IgD-negative memory B cell (primary cell): Measurements from ENCODE around the gene MORN3. TPM values are rescaled to one million over a fixed set of nuclear protein-coding genes. Genes with fewer than 3 reads are reported as not detected.
"Not testable (repeated sequence)": the region's sequence is repeated elsewhere in the genome, so short reads cannot be mapped to it uniquely, and the experiment has no call there.

Experiments used
- H3K27ac Mint-ChIP-seq, 3 donors: one replicate each; pipeline ENCODE4 v1.8.0; 2020 to 2022; ENCODE audit warnings: mild to moderate bottlenecking in 3 of 3, mixed read lengths in 3 of 3, moderate library complexity in 1 of 3
- H3K27me3 Mint-ChIP-seq: one replicate; pipeline ENCODE4 v1.8.0; 2021; ENCODE audit warnings: mixed read lengths
- H3K36me3 Mint-ChIP-seq: one replicate; pipeline ENCODE4 v1.8.0; 2020; ENCODE audit warnings: mild to moderate bottlenecking, mixed read lengths
- H3K4me1 Mint-ChIP-seq, 3 donors: one replicate each; pipeline ENCODE4 v1.8.0; 2020 to 2022; ENCODE audit warnings: mixed read lengths in 3 of 3, mild to moderate bottlenecking in 1 of 3
- H3K4me3 Mint-ChIP-seq, 4 donors: one replicate each; pipeline ENCODE4 v1.8.0; 2020 to 2022; ENCODE audit warnings: mild to moderate bottlenecking in 4 of 4, mixed read lengths in 4 of 4, moderate library complexity in 3 of 4
- H3K9me3 Mint-ChIP-seq, 3 donors: one replicate each; pipeline ENCODE4 v1.8.0; 2020 to 2021; ENCODE audit warnings: mixed read lengths in 3 of 3, mild to moderate bottlenecking in 1 of 3
- polyA plus RNA-seq: library from polyadenylated mRNA; unstranded; fragments of 300-500 nt; fragmentation: Illumina TruSeq; gene quantifications from one replicate; pipeline ENCODE4 v1.2.3, GENCODE V29; 2021

MORN3 gene, protein sequence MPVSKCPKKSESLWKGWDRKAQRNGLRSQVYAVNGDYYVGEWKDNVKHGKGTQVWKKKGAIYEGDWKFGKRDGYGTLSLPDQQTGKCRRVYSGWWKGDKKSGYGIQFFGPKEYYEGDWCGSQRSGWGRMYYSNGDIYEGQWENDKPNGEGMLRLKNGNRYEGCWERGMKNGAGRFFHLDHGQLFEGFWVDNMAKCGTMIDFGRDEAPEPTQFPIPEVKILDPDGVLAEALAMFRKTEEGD
- 0.24 TPM for polyA plus RNA-seq

DNA sequence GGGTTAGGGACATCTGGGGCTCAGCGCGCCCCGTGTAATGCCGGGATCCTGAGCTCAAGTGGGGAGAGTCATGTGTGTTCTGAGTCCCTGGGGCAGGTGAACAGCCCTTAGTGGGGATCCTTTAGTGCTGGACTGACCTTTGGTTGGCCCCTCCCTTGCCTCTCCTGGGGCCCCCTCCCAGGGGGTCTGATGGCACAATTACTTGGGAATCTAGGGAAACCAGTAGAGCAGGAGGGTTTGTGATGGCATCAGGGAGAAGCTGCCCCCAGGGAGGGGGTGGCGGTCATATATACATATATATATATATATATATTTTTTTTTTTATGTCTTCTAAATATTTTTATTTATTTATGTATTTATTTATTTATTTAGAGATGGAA, at the start of gene MORN3:
MORN3 (minus strand) TSS at position 134 of the 380 bp plus-strand sequence. CDS start 171 bp downstream, outside the sequence.
- Mint-ChIP-seq H3K27ac (peak within 1 kb of the TSS; percentile 59 to 90 (median 81)), H3K27me3 (peaks cover 1% of the 10 kb centered on the region), H3K36me3 (no peaks in the 10 kb centered on the region), H3K9me3 (no peaks in the 10 kb centered on the region), H3K4me1 (peaks cover 24 to 34% (median 33%) of the 10 kb centered on the region in 3 donors), H3K4me3 (peak within 1 kb of the TSS in 1 of 4 donors; percentile 69)

DNA sequence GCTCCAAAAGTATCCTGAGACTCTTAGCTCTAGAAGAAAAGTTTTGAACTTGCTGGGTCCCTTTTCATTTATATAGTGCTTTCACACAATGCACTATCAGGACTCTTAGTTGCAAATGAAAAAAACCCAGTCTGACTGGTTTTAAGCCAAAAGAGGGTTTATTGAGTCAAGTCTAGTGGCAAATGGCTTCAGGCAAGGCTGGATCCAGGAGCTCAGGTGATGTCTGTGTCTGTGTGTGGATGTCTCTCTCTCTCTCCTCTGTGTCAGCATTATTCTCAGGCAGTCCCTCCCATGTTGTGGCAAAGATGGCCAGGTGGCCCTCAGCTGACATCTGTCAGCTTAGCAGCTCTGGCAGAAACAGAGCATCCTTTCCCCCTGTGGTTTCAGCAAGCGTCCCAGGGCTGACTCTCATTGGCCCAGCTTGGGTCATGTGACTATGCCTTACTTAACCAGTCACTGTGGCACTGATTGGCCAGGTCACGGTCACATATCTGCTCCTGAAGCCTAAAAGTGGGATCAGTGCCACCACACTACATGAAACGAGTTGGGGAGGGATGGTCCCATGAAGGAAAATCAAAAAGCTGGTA, 49.3 kb upstream of the MORN3 start:
- Mint-ChIP-seq H3K27ac (peak overlapping the region in 1 of 3 donors; percentile 81), H3K9me3 (no peaks in the 10 kb centered on the region)

DNA sequence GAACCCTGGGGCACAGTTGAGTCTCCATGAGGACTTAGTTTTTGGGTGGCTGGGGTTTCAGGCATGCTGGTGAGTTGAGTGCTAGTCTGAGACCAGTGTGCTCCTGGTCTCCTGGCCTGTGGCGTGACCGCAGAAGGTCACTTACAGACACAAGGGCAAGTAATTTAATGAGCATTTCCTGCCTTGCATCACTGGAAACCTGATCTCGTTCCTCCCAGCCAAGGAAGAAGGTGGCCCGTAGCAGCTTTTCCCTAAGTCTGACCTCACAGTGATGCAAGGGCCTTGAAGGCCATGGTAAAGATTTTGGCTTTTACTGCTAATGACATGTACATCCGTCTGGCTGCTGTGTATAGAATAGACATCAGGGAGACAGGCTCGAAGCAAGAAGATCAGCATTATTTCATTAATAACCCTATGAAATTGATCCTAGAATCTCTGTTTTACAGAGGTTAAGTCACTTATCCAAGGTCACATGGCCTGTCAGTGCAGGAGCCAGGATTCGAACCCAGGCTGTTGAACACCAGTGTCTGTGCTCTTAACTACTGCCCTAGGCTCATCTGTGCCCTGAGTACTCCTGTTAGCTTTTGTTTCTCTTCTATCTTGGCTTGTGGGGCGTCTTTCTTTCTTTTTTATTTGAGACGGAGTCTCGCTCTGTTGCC, 47.7 kb upstream of the MORN3 start:
- peaks cover 1 to 13% (median 9%) of the 10 kb centered on the region in 3 donors for H3K4me1 Mint-ChIP-seq
- H3K27ac Mint-ChIP-seq: no peak overlapping the region
- no peaks in the 10 kb centered on the region for H3K27me3 Mint-ChIP-seq
- no peak overlapping the region for H3K4me3 Mint-ChIP-seq
- no peaks in the 10 kb centered on the region for H3K9me3 Mint-ChIP-seq
- peaks cover 1% of the 10 kb centered on the region for H3K36me3 Mint-ChIP-seq

More for the DNA sequence above, 49.3 kb upstream of the MORN3 start:
- Mint-ChIP-seq H3K27me3 (no peaks in the 10 kb centered on the region), H3K4me3 (no peak overlapping the region), H3K4me1 (peaks cover 0 to 6% (median 5%) of the 10 kb centered on the region in 3 donors), H3K36me3 (peaks cover 2% of the 10 kb centered on the region)

DNA sequence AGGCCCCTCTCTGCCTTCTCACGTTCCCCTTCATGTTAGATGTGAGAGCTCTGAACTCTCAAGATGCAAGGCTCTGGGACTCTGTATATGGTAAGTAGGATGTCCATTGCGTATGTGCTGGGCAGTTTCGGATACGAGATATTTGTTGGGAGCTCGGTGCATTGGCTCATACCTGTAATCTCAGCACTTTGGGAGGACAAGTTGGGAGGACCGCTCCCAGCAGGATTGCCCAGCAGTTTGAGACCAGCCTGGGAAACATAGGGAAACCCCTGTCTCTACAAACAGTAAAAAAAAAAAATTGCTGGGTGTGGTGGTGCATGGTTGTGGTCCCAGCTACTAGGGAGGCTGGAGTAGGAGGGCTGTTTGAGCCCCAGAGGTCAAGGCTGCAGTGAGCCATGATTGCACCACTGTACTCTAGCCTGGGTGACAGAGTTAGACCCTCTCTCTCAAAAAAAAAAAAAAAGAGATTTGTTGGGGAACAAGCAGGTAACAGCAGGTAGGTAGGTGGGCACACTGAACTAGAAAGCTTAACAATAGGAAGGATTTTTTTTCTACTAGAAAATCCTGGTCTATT, 46.5 kb upstream of the MORN3 start:
- H3K36me3 Mint-ChIP-seq: peaks cover 1% of the 10 kb centered on the region
- no peaks in the 10 kb centered on the region for H3K9me3 Mint-ChIP-seq
- peaks cover 6 to 20% (median 13%) of the 10 kb centered on the region in 3 donors for H3K4me1 Mint-ChIP-seq
- no peaks in the 10 kb centered on the region for H3K27me3 Mint-ChIP-seq
- H3K27ac Mint-ChIP-seq: no peak overlapping the region
- H3K4me3 Mint-ChIP-seq: peak overlapping the region in 1 of 4 donors; percentile 67

DNA sequence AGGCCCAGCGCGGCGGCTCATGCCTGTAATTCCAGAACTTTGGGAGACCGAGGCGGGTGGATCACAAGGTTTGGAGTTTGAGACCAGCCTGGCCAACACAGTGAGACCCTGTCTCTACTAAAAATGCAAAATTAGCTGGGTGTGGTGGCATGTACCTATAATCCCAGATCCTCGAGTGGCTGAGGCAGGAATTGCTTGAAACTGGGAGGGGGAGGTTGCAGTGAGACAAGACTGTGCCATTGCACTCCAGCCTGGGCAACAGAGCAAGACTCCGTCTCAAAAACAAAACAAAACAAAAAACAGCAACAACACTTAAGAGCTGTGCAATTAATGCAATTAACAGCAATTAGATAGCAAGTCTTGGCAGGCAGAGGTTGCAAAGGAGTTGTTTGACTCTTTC, 45.6 kb upstream of the MORN3 start:
- H3K9me3 Mint-ChIP-seq, H3K27me3 Mint-ChIP-seq, H3K36me3 Mint-ChIP-seq: not testable (repeated sequence)
- H3K4me1 Mint-ChIP-seq: peaks cover 6 to 20% (median 13%) of the 10 kb centered on the region in 3 donors
- H3K27ac Mint-ChIP-seq: peak overlapping the region in 1 of 3 donors; percentile 51
- H3K4me3 Mint-ChIP-seq: peak overlapping the region in 1 of 4 donors; percentile 67

DNA sequence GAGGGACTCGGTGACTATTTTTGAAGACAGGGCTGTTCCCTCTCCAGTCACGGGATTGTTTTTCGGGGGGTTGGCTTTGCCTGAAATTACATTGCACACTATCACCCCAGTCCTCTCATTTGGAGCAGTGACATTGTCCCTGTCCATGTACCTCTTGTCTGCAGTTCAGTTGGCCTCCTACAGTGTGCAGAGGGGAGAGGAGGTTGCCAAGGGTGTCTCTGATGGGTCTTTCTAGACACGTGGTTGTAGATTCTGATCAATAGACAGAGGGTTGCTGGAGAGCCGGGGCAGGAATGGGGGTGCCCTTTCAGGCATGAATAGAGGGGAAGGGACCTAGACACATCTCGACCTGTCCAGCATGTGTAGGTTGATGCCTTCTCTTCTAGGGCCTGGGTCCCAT, 44.3 kb upstream of the MORN3 start:
- Mint-ChIP-seq H3K4me3 (peak overlapping the region; percentile 82 to 97 (median 89)), H3K9me3 (no peaks in the 10 kb centered on the region), H3K4me1 (peaks cover 7 to 24% (median 17%) of the 10 kb centered on the region in 3 donors), H3K27ac (peak overlapping the region in 2 of 3 donors; percentile 31 to 56), H3K27me3 (peaks cover 3% of the 10 kb centered on the region), H3K36me3 (peaks cover 1% of the 10 kb centered on the region)

DNA sequence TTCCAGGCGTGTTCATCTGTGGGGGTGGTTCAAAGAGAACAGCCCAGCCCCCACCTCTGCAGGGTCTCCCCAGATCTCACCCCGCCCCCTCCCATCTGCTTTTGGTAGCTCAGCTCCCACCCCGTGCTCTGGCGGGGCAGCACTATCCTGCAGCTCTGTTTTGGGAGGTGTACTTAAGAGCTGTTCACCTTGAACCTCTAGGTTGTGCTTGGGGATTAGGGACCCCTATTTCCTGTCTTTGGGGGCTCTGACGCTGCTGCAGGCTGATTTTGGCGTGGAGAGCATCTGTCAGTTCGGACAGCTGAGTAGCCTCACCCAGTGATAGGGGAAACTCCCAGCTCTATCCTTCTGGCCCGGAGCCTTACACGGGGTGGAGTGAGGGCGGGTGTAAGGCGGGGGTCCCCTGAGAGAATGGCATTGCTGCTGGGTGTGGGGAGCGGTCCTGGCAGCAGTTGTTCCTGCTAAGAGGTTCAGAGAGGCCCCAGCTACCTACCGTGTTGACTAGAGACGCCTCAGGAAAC, 43.9 kb upstream of the MORN3 start:
- Mint-ChIP-seq H3K4me1 (peaks cover 11 to 26% (median 22%) of the 10 kb centered on the region in 3 donors), H3K27ac (peak overlapping the region in 2 of 3 donors; percentile 31 to 56), H3K4me3 (peak overlapping the region; percentile 87 to 99 (median 94)), H3K9me3 (no peaks in the 10 kb centered on the region), H3K36me3 (peaks cover 1% of the 10 kb centered on the region), H3K27me3 (peaks cover 3% of the 10 kb centered on the region)

DNA sequence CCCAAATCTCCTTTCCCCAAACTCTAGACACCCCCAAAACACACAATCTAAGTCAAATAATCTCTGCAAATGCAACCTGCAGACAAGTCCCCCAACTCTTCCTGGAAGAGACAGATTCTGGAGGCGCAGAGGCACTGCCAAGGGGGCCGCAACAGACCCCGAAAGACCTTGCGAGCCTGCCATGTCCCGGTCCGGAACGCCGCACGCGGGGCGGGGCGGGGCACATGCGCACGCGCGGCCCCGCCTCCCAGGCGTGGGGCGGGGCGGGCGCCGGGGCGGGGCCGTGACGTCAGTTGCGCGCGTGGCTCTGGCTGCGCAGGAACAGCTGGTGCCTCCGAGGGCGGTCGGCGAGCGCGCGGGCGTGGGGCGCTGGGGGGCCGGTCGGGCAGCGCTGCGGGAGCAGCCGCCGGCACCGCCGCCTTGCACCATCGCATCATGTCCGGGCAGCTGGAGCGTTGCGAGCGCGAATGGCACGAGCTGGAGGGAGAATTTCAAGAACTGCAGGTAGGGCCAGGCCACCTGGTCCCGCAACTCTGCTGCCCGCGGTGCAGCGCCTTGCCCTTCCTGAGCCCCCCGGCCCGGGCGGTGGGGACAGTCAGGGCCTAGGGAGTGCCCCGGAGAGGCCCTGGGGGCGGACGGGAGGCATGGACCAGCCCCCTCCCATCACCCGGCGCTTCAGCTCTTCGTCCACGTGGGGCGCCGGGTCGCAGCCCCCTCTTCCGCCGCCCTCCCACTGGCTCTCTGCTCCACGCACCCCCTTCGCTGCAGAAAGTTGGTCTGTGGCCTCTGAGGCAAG, 43.2 kb upstream of the MORN3 start, which contains the start of gene TMEM120B:
TMEM120B (plus strand) TSS at position 292 of the 796 bp plus-strand sequence; CDS start at position 436, 144 bp downstream.
- Mint-ChIP-seq H3K36me3 (peaks cover 1% of the 10 kb centered on the region), H3K4me3 (peak within 1 kb of the TSS; percentile 91 to 99 (median 96)), H3K27me3 (peaks cover 3% of the 10 kb centered on the region), H3K4me1 (peaks cover 11 to 26% (median 22%) of the 10 kb centered on the region in 3 donors), H3K9me3 (no peaks in the 10 kb centered on the region), H3K27ac (peak within 1 kb of the TSS; percentile 63 to 94 (median 91))

DNA sequence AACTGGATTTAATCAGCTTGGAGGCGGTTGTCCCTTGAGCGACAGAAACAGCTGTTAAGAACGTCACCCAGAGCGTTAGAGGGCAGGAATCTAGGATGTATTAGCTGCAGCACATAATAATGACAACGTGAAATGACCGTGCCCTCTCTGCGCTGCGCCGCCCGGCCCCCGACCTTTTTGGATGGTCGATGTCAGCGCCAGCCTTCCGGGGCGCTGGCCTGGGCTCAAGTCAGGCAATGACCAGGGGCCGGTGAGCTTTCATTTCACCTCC, 42.7 kb upstream of the MORN3 start:
- H3K9me3 Mint-ChIP-seq: no peaks in the 10 kb centered on the region

DNA sequence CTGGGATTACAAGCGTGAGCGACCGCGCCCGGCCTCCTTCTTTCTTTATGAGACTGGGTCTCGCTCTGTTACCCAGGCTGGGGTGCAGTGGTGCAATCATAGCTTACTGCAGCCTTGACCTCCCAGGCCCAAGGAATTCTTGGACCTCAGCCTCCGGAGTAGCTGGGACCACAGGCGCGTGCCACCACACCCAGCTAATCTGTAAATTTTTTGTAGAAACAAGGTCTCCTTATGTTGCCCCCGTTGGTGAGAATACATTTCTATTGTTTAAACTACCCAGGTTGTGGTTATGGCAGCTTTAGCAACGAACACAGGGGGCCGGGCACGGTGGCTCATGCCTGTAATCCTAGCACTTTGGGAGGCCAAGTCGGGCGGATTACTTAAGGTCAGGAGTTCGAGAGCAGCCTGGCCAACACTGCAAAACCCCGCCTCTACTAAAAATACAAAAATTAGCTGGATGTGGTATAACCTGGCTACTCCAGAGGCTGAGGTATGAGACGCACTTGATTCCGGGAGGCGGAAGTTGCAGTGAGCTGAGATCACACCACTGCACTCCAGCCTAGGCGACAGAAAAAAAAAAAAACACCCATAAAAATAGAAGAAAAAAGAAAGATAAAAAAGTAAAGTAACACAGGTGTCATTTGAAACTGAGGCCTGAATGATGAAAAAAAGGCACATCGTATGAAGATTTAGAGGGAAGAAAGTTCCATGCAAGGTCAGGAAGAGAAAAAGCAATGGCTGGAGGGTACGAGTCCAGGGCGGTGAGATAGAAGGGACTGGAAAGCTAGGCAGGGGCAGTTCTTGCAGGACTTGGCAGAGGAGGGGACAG, 42.1 kb upstream of the MORN3 start:
- H3K27ac Mint-ChIP-seq: peak overlapping the region; percentile 63 to 94 (median 91)
- peak overlapping the region; percentile 91 to 99 (median 96) for H3K4me3 Mint-ChIP-seq
- H3K36me3 Mint-ChIP-seq: no peaks in the 10 kb centered on the region
- peaks cover 3% of the 10 kb centered on the region for H3K27me3 Mint-ChIP-seq
- H3K4me1 Mint-ChIP-seq: peaks cover 11 to 26% (median 22%) of the 10 kb centered on the region in 3 donors
- H3K9me3 Mint-ChIP-seq: no peaks in the 10 kb centered on the region

More for the DNA sequence above, 42.7 kb upstream of the MORN3 start:
- Mint-ChIP-seq H3K4me3 (peak overlapping the region; percentile 91 to 99 (median 96)), H3K36me3 (no peaks in the 10 kb centered on the region), H3K27ac (peak overlapping the region; percentile 63 to 94 (median 91)), H3K4me1 (peaks cover 11 to 26% (median 22%) of the 10 kb centered on the region in 3 donors), H3K27me3 (peaks cover 3% of the 10 kb centered on the region)

DNA sequence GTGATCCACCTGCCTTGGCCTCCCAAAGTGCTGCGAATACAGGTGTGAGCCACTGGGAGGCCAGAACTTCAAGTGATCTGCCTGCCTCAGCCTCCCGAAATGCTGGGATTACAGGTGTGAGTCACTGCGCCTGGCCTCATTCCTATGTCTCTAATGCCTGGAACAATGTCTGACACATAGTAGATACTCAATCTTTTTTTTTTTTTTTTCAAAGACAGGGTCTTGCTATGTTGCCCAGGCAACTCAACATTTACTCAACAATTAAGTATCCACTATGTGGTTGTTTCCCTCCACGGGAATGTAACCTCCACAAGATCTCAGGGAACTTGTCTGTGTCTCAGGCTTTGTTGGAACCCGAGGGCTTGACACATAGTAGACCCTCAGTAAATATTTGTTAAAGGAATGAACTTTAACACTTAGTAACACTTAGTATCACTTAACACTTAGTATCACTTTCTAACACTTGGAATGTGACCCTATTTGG, 40.1 kb upstream of the MORN3 start:
- Mint-ChIP-seq H3K36me3 (no peaks in the 10 kb centered on the region), H3K4me3 (peak overlapping the region in 1 of 4 donors; percentile 96), H3K4me1 (peaks cover 11 to 24% (median 21%) of the 10 kb centered on the region in 3 donors), H3K9me3 (peaks cover 0 to 5% (median 0%) of the 10 kb centered on the region in 3 donors), H3K27me3 (peaks cover 3% of the 10 kb centered on the region), H3K27ac (no peak overlapping the region)

DNA sequence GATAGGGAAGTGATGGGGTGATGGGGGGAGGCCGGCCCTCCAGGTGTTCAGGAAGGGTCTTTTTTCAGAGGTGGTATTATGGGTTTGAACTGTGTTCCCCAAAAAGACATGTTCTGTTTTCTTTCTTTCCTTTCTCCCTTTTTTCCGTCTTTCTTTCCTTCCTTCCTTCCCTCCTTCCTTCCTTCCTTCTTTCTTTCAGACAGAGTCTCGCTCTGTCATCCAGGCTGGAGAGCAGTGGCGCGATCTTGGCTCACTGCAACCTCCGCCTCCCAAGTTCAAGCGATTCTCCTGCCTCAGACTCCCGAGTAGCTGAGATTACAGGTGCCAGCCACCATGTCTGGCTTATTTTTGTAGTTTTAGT, 39.6 kb upstream of the MORN3 start:
- Mint-ChIP-seq H3K4me1 (peaks cover 11 to 24% (median 21%) of the 10 kb centered on the region in 3 donors), H3K4me3 (peak overlapping the region in 3 of 4 donors; percentile 10 to 53 (median 52))
- not testable (repeated sequence) for H3K9me3 Mint-ChIP-seq, H3K27me3 Mint-ChIP-seq, H3K36me3 Mint-ChIP-seq, H3K27ac Mint-ChIP-seq

DNA sequence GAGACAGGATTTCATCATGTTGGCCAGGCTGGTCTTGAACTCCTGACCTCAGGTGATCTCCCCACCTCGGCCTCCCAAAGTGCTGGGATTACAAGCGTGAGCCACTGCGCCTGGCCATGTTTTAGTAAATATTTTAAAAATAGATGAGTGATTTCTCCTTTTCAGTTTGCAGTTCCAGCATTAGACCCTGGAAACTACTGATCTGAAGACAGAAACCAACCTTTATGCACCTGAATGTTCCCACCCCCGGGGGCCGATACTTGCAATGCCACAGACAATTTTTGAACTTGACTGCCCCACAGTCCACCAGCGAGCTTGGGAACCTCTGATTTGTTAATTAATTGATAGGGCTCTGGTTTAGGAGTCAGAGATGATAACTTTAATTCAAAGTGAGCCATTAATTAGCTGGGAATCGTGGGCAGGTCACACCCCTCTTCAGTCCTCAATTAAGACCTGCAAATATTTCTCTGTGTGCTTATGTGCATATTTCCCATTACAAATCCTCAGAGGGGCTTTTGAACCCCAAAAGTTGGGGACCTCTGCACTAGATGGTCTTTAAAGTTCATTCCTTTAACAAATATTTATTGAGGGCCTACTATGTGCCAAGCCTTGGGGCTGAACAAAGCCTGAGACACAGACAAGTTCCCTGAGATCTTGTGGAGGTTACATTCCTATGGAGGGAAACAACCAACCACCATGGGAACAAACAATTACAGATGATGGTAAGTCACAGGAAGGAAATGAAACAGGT, 39.0 kb upstream of the MORN3 start:
- Mint-ChIP-seq H3K9me3 (peaks cover 0 to 5% (median 0%) of the 10 kb centered on the region in 3 donors), H3K36me3 (no peaks in the 10 kb centered on the region), H3K4me3 (peak overlapping the region; percentile 10 to 53 (median 32)), H3K4me1 (peaks cover 11 to 20% (median 17%) of the 10 kb centered on the region in 3 donors), H3K27me3 (peaks cover 3% of the 10 kb centered on the region), H3K27ac (peak overlapping the region in 1 of 3 donors; percentile 30)
